ENCODE data around the gene OR2D3. TPM values are rescaled to one million over a fixed set of nuclear protein-coding genes. Genes with fewer than 3 reads are reported as not detected.

Gene OR2D3
- total and polyA plus RNA-seq, 10 donors, result not detected

GRCh38 chr11:6925007-6925577 is 4.3 kb downstream of the OR2D3 start:
- no peak overlapping the region for H3K4me3 ChIP-seq
- no peak for DNase-seq
- H3K27me3 ChIP-seq (replicated peaks in 1 of 7), result peaks cover 0 to 45% (median 0%) of the 10 kb centered on the region in 7 donors
- no peak for TF ChIP-seq POLR2AphosphoS5 (IDR thresholded peaks at IDR 0.05)
- no peak for TF ChIP-seq POLR2A (IDR thresholded peaks at IDR 0.05)
- no peak for TF ChIP-seq CTCF (IDR thresholded peaks at IDR 0.05 in 8 of 11, conservative IDR thresholded peaks at IDR 0.05 in 3 of 11)
- H3K4me1 ChIP-seq, result peaks cover 4 to 23% (median 17%) of the 10 kb centered on the region in 6 donors
- H3K9me3 ChIP-seq, result peaks cover 0 to under 1% (median 0%) of the 10 kb centered on the region in 8 donors
- no peaks in the 10 kb centered on the region for H3K36me3 ChIP-seq
- H3K27ac ChIP-seq, result no peak overlapping the region
- intact Hi-C loops (cut with DNase I; ENCODE audit: low total_unique reads), result no loop called here

- WGBS, 5 donors, result 57 to 72% (median 61%) methylated on average over 2 of the region's 2 CpGs
- TF ChIP-seq POLR2AphosphoS5 (IDR thresholded peaks at IDR 0.05) (no peak), CTCF (IDR thresholded peaks at IDR 0.05 in 8 of 11, conservative IDR thresholded peaks at IDR 0.05 in 3 of 11) (no peak), POLR2A (IDR thresholded peaks at IDR 0.05) (no peak)
- H3K4me1 ChIP-seq, result peaks cover 4 to 23% (median 17%) of the 10 kb centered on the region in 6 donors
- intact Hi-C loops (cut with DNase I; ENCODE audit: low total_unique reads), result no loop called here
- H3K4me3 ChIP-seq, result peak overlapping the region; percentile 44 to 82 (median 56)
- H3K27me3 ChIP-seq (replicated peaks in 1 of 7), result peaks cover 0 to 45% (median 0%) of the 10 kb centered on the region in 7 donors
- H3K36me3 ChIP-seq, result no peaks in the 10 kb centered on the region
- DNase-seq, result no peak
- no peaks in the 10 kb centered on the region for H3K9me3 ChIP-seq
- peak overlapping the region in 5 of 8 donors; percentile 26 to 80 (median 63) for H3K27ac ChIP-seq
These were observed 4.9 kb downstream of the OR2D3 start for GRCh38 chr11:6925636-6926207.

DNA sequence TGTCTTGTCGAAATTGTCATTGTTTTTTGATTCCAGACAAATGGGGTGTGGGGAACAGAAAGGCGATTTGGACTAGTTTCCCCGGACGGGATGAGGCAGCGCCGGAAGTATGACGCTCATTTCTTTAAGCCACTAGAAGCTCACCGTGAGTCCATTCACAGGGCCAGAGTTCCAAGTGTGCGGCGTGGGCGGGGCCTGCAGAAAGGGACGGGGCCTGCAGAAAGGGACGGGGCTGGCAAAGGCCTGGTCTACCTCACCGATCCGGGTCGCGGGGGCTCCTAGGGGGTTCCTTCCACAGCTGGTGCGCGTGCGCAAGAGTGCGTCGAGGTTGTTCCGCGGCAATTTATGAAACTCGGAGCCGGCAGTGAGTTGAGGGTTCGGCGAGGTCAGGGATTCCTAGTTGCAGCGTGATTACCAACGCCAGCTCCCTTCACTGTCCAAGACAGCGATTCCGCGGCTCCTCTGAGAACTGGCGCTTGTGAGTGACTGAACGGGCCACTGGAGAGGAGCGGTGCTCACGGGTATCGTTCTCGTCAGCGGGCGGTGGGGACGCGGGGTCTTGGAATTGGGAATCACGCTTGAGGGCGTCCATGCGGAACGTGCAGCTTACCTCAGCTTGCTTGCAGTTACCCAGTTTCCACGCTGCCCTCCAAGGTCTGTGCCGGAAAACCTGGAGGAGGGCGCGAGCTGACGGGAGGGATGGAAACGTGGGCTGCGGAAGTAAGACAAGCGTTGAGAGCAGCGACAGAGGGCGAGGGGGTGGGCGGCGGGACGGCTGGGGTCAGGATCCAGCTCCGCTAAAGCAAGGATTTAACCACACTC is 5.6 kb downstream of the OR2D3 start, which contains the start of gene ZNF215:
Gene ZNF215, plus strand, starts transcription at position 219 of the 822 bp plus-strand sequence. CDS start 5,847 bp downstream, outside the sequence.
- H3K36me3 ChIP-seq, result no peaks in the 10 kb centered on the region
- DNase-seq, result peak; percentile 86

More for the DNA sequence above, 5.6 kb downstream of the OR2D3 start, which contains the start of gene ZNF215:
- Histone ChIP-seq H3K4me3 (peak within 1 kb of the TSS; percentile 44 to 82 (median 56)), H3K27ac (peak within 1 kb of the TSS in 6 of 8 donors; percentile 26 to 80 (median 59)), H3K9me3 (no peaks in the 10 kb centered on the region), H3K27me3 (replicated peaks in 1 of 7) (peaks cover 0 to 45% (median 0%) of the 10 kb centered on the region in 7 donors), H3K4me1 (peaks cover 4 to 23% (median 17%) of the 10 kb centered on the region in 6 donors)
- intact Hi-C loops (cut with DNase I; ENCODE audit: low total_unique reads), result no loop called here
- 0 to 2% (median 2%) methylated on average over 58 to 61 of the region's 61 CpGs for WGBS, 5 donors
- TF ChIP-seq CTCF (IDR thresholded peaks at IDR 0.05 in 8 of 11, conservative IDR thresholded peaks at IDR 0.05 in 3 of 11) (no peak), POLR2A (IDR thresholded peaks at IDR 0.05) (no peak), POLR2AphosphoS5 (IDR thresholded peaks at IDR 0.05) (peak in 1 of 3 donors; percentile 34)

Data from spleen (tissue), 11 donors.